ENCODE data around the gene CD59.

GRCh38 chr11:33692541-33692940, 43.7 kb downstream of the CD59 start:
- TF ChIP-seq POLR2A (IDR thresholded peaks at IDR 0.05; ENCODE audit: low read depth, low read length) (no peak), POLR2AphosphoS5 (IDR thresholded peaks at IDR 0.05; ENCODE audit: low read depth, low read length) (no peak)
